VCaP (cell line): ENCODE measurements around the gene WDR44.
"Not testable (repeated sequence)": the region's sequence is repeated elsewhere in the genome, so short reads cannot be mapped to it uniquely, and the experiment has no call there.

ENCODE experiments used
- H3K27ac ChIP-seq: fragments of 450-650 bp; 2 replicates; pipeline ENCODE4 v1.5.1; 2017
- CTCF ChIP-seq: fragments of 450-650 bp; conservative IDR thresholded peaks from 2 replicates; pipeline ENCODE4 v1.5.1; 2017; ENCODE audit warnings: mild to moderate bottlenecking, moderate library complexity

Gene WDR44

GRCh38 chrX:118345464-118346257, at the start of gene WDR44:
WDR44 (plus strand) TSS chrX:118346106; CDS start chrX:118346504, 398 bp downstream.
- peak within 1 kb of the TSS; percentile 75 for H3K27ac ChIP-seq
- no peak for TF ChIP-seq CTCF

- H3K27ac ChIP-seq, result not testable (repeated sequence)
Measured at GRCh38 chrX:118305827-118306226, 40.1 kb upstream of the WDR44 start.

GRCh38 chrX:118315529-118315928, 30.4 kb upstream of the WDR44 start:
- no peak overlapping the region for H3K27ac ChIP-seq
- TF ChIP-seq CTCF, result no peak

GRCh38 chrX:118324588-118324987, 21.3 kb upstream of the WDR44 start:
- TF ChIP-seq CTCF, result no peak

GRCh38 chrX:118325453-118325852, 20.5 kb upstream of the WDR44 start:
- H3K27ac ChIP-seq, result no peak overlapping the region
- TF ChIP-seq CTCF, result peak; percentile 40

More at GRCh38 chrX:118324588-118324987, 21.3 kb upstream of the WDR44 start:
- no peak overlapping the region for H3K27ac ChIP-seq

GRCh38 chrX:118329175-118329574, 16.7 kb upstream of the WDR44 start:
- no peak for TF ChIP-seq CTCF
- no peak overlapping the region for H3K27ac ChIP-seq

- H3K27ac ChIP-seq, result no peak overlapping the region
- TF ChIP-seq CTCF, result no peak
Measured at GRCh38 chrX:118337687-118338086, 8.2 kb upstream of the WDR44 start.

GRCh38 chrX:118338930-118339329, 7.0 kb upstream of the WDR44 start:
- H3K27ac ChIP-seq, result no peak overlapping the region
- TF ChIP-seq CTCF, result no peak
